Dendritic cell treated with granulocyte-macrophage colony-stimulating factor and Interleukin-4, amounts not matched to agents 40 ng/mL and 50 ng/mL, for 4 days (primary cell): ENCODE data around the gene BRAT1.

ENCODE experiments used
- H3K27ac Mint-ChIP-seq: one replicate; pipeline ENCODE4 v1.8.0; 2022; ENCODE audit warnings: mild to moderate bottlenecking, mixed read lengths
- H3K27me3 Mint-ChIP-seq: one replicate; pipeline ENCODE4 v1.8.0; 2022; ENCODE audit warnings: mild to moderate bottlenecking, mixed read lengths
- H3K36me3 Mint-ChIP-seq: one replicate; pipeline ENCODE4 v1.8.0; 2022; ENCODE audit warnings: low read depth, mixed read lengths
- H3K4me1 Mint-ChIP-seq: one replicate; pipeline ENCODE4 v1.8.0; 2022; ENCODE audit warnings: low read depth, mixed read lengths
- H3K4me3 Mint-ChIP-seq: one replicate; pipeline ENCODE4 v1.8.0; 2022; ENCODE audit warnings: mild to moderate bottlenecking, moderate library complexity, mixed read lengths
- H3K9me3 Mint-ChIP-seq: one replicate; pipeline ENCODE4 v1.8.0; 2022; ENCODE audit warnings: mixed read lengths
- intact Hi-C: fragments of 100-400 bp; cut with micrococcal nuclease; formaldehyde crosslinking; loops from one replicate; pipeline ENCODE4 v1.15.0; 2022

Gene BRAT1

GRCh38 chr7:2530071-2530987, 25.0 kb downstream of the BRAT1 start:
- H3K9me3 Mint-ChIP-seq, result no peaks in the 10 kb centered on the region
- peak overlapping the region; percentile 98 for H3K27ac Mint-ChIP-seq
- intact Hi-C loops, result no loop called here
- H3K4me3 Mint-ChIP-seq, result peak overlapping the region; percentile 63
- H3K36me3 Mint-ChIP-seq, result peaks cover 38% of the 10 kb centered on the region
- H3K4me1 Mint-ChIP-seq, result peaks cover 78% of the 10 kb centered on the region
- H3K27me3 Mint-ChIP-seq, result no peaks in the 10 kb centered on the region

DNA sequence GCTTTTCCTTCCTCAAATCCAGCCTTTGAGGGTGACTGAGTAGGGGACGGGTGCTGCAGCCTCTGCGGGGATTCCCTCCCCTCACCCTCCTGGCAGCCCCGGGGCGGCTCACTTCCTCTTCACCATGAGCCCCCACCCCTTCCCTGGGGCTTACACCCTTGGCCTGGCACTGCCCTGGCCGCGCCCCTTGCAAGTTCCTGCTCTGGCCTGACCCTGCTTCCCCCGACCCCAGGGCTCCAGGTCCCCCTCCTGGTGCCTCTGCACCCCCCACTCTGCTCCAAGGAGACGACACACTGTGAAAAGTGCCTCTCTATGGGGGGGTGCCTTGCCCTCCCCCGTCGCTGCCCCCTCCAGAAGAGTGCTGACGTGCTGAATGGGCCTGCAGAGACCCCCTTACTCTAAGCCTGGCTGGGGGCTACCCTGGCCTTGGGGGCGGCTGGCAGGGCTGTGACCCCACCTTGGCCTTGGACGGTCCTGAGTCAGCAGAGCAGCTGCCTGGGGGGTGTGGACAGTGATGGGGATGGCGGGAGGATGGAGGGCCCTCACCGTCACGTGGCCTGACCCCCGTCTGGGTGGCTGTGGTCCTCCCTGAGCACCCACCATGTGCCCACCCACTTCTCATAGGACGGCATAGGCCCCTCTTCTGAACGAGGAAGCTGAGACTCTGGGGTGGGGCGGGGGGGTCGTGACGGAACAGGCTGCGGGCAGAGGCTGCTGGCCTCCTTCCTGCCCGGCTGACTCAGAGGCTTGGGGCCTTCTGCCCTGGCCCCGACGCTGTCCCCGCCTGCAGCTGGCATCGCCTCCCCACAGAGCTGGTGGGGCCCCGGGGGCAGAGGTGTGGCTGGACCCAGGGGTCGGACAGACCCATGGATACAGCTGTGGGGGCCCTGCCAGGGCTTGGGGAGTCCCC, 25.9 kb downstream of the BRAT1 start:
- Mint-ChIP-seq H3K9me3 (no peaks in the 10 kb centered on the region), H3K27ac (peak overlapping the region; percentile 98), H3K36me3 (peaks cover 47% of the 10 kb centered on the region), H3K4me3 (peak overlapping the region; percentile 63), H3K27me3 (no peaks in the 10 kb centered on the region), H3K4me1 (peaks cover 80% of the 10 kb centered on the region)
- intact Hi-C loops, result loop anchor here (5.0 to 10.0 kb wide), 2 partner anchors 38 to 105 kb away; partner anchors contain the start of gene TTYH3

GRCh38 chr7:2528481-2529095, 26.7 kb downstream of the BRAT1 start:
- H3K27me3 Mint-ChIP-seq, result no peaks in the 10 kb centered on the region
- H3K27ac Mint-ChIP-seq, result peak overlapping the region; percentile 98
- H3K4me3 Mint-ChIP-seq, result peak overlapping the region; percentile 59
- peaks cover 55% of the 10 kb centered on the region for H3K36me3 Mint-ChIP-seq
- H3K4me1 Mint-ChIP-seq, result peaks cover 88% of the 10 kb centered on the region
- H3K9me3 Mint-ChIP-seq, result no peaks in the 10 kb centered on the region
- intact Hi-C loops, result loop anchor here (5.0 to 10.0 kb wide), 2 partner anchors 39 to 106 kb away; partner anchors contain the start of gene TTYH3

- peak overlapping the region; percentile 98 for H3K27ac Mint-ChIP-seq
- no peaks in the 10 kb centered on the region for H3K27me3 Mint-ChIP-seq
- peaks cover 96% of the 10 kb centered on the region for H3K4me1 Mint-ChIP-seq
- intact Hi-C loops, result loop anchor here (5.0 to 10.0 kb wide), 2 partner anchors 40 to 107 kb away; partner anchors contain the start of gene TTYH3
- H3K4me3 Mint-ChIP-seq, result peak overlapping the region; percentile 60
- peaks cover 62% of the 10 kb centered on the region for H3K36me3 Mint-ChIP-seq
- H3K9me3 Mint-ChIP-seq, result no peaks in the 10 kb centered on the region
Measured at GRCh38 chr7:2527505-2528467, 27.5 kb downstream of the BRAT1 start.

GRCh38 chr7:2526659-2527504, 28.4 kb downstream of the BRAT1 start:
- intact Hi-C loops, result loop anchor here (5.0 to 10.0 kb wide), 2 partner anchors 40 to 108 kb away; partner anchors contain the start of gene TTYH3
- peak overlapping the region; percentile 98 for H3K27ac Mint-ChIP-seq
- peaks cover 68% of the 10 kb centered on the region for H3K36me3 Mint-ChIP-seq
- peaks cover 98% of the 10 kb centered on the region for H3K4me1 Mint-ChIP-seq
- peak overlapping the region; percentile 61 for H3K4me3 Mint-ChIP-seq
- H3K27me3 Mint-ChIP-seq, result no peaks in the 10 kb centered on the region
- H3K9me3 Mint-ChIP-seq, result no peaks in the 10 kb centered on the region

DNA sequence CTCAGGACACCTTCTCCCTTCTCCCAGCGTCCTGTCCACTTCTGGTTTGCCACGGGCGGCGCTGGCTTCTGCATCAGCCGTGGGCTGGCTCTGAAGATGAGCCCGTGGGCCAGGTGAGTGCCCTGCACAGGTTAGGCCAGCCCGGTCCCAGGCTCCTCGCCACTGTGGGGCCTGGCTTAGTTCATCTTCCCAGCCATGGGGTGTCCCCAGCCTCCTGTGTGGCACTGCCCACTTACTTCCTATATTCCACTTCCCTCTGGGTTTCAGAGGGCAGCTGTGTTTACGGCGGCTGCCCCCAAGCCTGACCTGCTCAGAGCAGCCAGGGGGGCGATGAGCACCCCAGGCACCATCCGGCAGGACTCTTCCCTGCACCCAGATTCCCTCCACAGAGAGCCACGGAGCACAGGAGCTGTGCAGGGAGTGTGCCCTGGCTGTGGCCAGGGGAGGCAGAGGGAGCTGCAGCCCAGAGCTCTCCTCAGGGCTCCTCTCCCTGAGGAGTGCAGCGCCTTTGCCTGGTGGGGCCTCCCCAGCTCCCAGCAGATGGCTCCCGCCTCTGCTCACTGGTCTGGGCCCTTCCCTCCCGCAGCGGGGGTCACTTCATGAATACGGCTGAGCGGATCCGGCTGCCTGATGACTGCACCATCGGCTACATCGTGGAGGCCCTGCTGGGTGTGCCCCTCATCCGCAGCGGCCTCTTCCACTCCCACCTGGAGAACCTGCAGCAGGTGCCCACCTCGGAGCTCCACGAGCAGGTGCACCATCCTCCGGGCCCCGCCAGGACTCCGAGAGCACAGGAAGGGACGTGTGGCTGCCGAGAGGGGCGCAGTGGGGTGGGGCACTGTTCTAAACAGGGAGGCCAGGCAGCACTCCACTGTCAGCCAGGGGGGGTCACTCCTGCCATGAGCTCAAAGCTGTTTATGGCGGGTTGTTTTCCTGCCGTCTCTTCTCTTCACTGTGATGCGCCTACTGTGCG, 29.4 kb downstream of the BRAT1 start:
- H3K4me1 Mint-ChIP-seq, result peaks cover 94% of the 10 kb centered on the region

DNA sequence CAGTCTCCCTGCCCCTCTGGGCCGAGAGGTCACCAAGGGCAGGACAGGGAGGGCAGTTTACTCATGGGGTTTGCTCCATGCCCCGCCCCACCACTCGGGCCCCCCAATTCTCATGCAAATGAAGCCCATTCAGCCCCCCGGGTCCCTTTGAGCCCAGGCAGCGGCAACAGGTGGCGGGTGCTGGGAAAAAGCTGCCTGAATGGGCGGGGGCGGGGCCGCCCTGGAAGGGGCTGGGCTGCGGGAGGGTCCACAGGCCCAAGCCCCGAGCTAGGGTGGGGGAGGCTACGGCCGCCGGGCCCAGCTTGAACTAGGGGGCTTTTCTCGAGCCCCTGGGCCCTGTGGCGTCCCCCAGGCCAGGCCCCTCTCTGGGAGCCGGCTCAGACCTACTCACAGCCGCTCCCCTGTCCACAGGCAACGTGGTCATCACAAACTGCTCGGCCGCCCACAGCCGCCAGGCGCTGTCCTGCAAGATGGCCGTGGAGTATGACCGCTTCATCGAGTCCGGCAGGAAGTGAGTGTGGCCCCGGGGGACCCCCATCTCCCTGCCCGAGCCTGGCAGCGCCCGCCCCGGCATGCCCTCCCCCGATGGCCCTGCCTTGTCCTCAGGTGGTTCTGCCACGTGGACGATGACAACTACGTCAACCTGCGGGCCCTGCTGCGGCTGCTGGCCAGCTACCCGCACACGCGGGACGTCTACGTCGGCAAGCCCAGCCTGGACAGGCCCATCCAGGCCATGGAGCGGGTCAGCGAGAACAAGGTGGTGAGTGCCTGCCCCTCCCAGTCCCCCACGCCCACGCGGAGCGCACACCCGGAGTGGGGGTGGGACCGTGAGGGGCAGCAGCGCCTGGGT, 30.3 kb downstream of the BRAT1 start:
- Mint-ChIP-seq H3K9me3 (no peaks in the 10 kb centered on the region), H3K4me1 (peaks cover 91% of the 10 kb centered on the region), H3K27me3 (no peaks in the 10 kb centered on the region), H3K27ac (peak overlapping the region; percentile 98), H3K4me3 (peak overlapping the region; percentile 37), H3K36me3 (peaks cover 83% of the 10 kb centered on the region)
- intact Hi-C loops, result loop anchor here (5.0 to 10.0 kb wide), 3 partner anchors 32 to 110 kb away; partner anchors contain the start of genes BRAT1, IQCE and TTYH3

More for the DNA sequence above, 29.4 kb downstream of the BRAT1 start:
- Mint-ChIP-seq H3K4me3 (peak overlapping the region; percentile 68), H3K36me3 (peaks cover 74% of the 10 kb centered on the region), H3K27ac (peak overlapping the region; percentile 98), H3K27me3 (no peaks in the 10 kb centered on the region), H3K9me3 (no peaks in the 10 kb centered on the region)
- intact Hi-C loops, result loop anchor here (5.0 to 10.0 kb wide), 2 partner anchors 41 to 109 kb away; partner anchors contain the start of gene TTYH3

DNA sequence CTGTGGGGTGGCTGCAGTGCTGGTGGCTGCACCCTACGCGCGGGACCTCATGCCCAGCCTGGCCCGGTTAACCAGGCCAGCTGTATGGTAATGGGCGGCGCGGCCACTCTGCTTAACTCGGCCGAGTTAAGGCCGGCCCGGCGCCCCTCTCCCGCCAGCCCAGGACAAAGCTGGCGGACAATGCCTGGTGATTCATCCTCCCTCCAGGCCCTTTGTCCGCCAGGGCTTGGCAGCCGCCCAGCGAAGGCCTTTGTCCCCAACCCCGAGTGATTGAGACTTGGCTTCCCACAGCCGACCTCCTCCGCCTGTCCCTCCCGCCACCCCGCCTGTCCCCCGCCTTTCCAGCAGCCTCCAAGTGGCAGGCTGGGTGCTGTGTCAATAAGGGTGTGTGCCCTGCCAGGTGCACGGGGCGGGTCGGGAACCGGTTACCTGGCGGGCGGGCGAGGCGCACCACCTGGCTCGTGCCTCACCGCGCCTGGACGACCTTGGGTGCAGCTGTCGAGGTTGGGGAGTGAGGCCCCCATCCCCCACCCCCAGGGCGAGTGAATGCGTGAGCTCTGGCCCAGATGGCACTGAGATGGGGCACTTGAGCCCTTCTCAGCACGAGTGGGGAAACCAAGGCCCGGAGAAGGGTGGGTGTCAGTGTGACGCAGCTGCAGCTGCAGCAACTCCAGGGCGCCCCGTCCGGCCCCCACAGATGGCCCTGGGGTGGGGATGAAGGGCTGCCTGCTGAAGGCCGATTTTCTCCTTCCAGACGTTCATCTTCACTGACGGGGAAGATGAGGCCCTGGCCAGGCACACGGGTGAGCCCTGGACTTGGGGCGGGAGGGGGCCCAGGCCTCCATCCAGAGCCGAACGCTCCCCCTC, 31.1 kb downstream of the BRAT1 start:
- Mint-ChIP-seq H3K27me3 (no peaks in the 10 kb centered on the region), H3K4me1 (peaks cover 83% of the 10 kb centered on the region), H3K4me3 (peak overlapping the region; percentile 100), H3K27ac (peak overlapping the region; percentile 87), H3K9me3 (no peaks in the 10 kb centered on the region), H3K36me3 (peaks cover 85% of the 10 kb centered on the region)
- intact Hi-C loops, result loop anchor here (5.0 to 10.0 kb wide), 2 partner anchors 33 to 111 kb away; partner anchors contain the start of genes BRAT1, IQCE and TTYH3

GRCh38 chr7:2523461-2523936, 31.8 kb downstream of the BRAT1 start:
- Mint-ChIP-seq H3K4me3 (peak overlapping the region; percentile 100), H3K27ac (peak overlapping the region; percentile 87)

More at GRCh38 chr7:2523461-2523936, 31.8 kb downstream of the BRAT1 start:
- Mint-ChIP-seq H3K36me3 (peaks cover 79% of the 10 kb centered on the region), H3K9me3 (no peaks in the 10 kb centered on the region), H3K4me1 (peaks cover 76% of the 10 kb centered on the region), H3K27me3 (no peaks in the 10 kb centered on the region)
- intact Hi-C loops, result loop anchor here (5.0 to 10.0 kb wide), 2 partner anchors 34 to 111 kb away; partner anchors contain the start of genes BRAT1, IQCE and TTYH3
